HG03575 (cell line): Measurements from ENCODE around the gene NDUFS7.

Experiments
- ATAC-seq: cut with Tn5 transposase; IDR thresholded peaks from one replicate; pipeline ENCODE4 v1.9.1; 2021; ENCODE audit not compliant: unreplicated experiment, insufficient number of reproducible peaks, low FRiP score; ENCODE audit errors: extremely low read depth

The NDUFS7 gene

DNA sequence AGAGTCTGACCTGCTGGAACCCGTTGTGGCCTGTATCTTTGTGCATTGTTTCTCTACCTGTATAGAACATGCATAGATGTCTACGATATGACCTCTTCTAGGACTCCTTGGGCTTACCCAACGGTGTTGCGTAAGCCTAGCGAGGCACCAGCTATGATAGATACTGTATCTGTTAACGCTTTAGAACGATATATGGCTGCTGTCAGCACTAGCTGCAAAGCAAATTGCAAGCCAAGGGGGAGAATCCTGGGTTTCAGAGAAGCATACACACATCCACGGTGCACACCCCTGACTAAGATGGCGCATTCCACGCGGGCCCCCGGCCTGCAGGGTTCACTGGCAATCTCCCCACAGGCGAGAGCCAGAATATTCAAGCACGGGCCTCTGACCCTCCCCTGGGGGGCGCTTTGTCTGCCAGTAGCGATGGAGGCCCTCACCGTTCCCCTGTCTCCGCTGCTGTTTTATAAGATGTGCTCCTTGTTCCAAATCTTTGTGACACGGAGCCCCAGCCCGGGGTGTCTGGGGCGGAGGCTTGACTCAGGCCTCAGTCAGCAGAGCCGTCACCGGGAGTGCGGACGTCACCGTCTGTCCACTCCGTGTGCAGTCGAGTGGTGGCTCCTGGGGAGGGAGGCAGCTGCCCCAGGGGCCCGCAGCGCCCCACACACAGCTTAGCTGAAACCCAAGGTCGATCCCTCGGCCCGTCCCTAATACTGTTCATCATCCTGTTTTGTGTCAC is 41.6 kb downstream of the NDUFS7 start:
- no peak for ATAC-seq

- no peak for ATAC-seq
Measured at GRCh38 chr19:1425902-1426301, 42.2 kb downstream of the NDUFS7 start.

- ATAC-seq = no peak
Measured at GRCh38 chr19:1426736-1427135, 43.0 kb downstream of the NDUFS7 start.

DNA sequence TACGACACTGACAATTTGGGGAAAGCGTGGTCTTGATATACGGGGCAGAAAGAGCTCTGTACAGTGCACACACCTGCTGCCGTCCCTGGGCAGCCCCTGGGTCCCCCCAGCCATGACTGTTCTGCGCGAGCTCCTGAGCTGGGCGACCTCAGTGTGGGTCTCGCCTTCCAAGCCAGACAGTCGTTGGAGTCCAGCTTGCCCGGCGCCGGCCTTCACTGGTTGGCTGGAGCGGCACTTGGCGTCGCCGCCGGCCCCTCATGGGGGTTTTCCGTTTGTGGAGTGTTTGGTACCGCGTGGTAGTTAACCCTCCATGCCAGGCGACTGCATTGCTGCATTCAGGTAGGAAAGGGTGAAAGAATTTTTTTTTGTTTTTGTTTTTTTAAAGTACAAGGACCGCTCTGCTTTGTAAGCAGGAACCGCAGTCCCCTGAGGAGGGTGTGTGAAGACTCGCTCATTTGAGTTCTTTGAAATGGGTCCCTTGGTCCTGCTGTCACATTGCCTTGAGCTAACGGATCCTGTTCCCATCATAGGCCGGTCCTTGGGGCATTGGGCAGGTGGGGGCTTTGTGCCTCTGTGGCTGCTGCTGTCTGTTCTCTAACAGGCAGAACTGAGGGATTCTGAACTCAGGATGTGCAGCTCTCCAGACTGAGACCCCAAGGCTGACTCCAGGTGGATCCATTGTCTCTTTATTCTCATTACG is 43.7 kb downstream of the NDUFS7 start:
- ATAC-seq = no peak

GRCh38 chr19:1428738-1429391 is 45.2 kb downstream of the NDUFS7 start:
- no peak for ATAC-seq

GRCh38 chr19:1429750-1430149 is 46.0 kb downstream of the NDUFS7 start:
- no peak for ATAC-seq

DNA sequence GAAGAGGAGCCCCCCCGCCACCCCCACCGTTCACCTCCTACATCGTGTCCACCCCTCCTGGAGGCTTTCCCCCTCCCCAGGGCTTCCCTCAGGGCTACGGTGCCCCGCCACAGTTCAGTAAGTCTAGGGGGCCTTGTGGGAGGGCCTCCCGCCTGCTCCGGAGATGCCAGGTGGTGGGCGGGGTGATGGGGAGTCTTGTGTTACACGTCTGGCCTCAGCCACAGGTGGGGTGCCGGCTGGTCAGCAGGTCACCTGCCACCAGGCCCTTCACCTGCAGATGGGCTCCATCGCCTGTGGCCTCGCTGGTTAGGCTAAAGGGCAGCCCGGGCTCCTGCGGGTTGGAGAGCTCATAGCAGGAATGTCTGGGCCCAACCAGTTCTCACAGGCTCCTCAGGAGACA is 46.5 kb downstream of the NDUFS7 start:
- no peak for ATAC-seq

DNA sequence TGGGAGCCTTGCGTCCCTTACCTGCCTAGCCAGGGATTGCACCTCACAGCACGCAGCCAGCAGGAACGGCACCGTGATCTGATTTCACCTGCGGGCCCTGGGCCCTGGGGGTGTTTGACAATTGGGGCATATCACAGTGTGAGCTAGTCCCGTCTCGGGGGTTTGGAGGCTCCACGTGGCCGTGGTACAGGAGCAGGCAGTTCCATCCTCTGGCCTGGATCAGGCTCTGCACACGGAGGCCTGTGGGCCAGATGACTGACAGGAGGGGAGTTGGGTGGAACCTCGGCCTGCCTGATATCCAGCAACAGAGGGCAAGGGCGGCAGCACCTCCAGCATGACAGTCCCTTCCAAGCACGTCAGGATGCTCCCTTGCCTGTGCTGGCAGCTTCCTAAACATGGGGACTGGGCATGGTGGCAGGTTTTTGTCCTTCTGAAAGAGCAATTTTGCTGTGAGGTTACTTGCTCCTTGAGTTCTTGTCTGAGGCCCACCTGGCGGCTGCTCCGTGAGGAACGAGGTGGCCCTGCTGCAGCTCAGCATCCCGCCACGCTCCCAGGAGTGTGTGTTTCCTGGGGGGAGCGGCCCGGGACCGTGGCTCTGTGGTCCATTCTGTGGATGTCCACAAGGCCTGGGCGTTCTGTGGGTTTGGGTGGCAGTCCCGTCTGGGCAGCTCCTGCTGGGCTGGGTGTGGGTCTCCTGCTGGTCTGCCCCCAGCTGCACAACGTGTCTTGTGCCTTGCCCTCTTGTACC is 48.2 kb downstream of the NDUFS7 start:
- ATAC-seq = no peak

GRCh38 chr19:1432507-1432887 is 48.8 kb downstream of the NDUFS7 start:
- no peak for ATAC-seq

DNA sequence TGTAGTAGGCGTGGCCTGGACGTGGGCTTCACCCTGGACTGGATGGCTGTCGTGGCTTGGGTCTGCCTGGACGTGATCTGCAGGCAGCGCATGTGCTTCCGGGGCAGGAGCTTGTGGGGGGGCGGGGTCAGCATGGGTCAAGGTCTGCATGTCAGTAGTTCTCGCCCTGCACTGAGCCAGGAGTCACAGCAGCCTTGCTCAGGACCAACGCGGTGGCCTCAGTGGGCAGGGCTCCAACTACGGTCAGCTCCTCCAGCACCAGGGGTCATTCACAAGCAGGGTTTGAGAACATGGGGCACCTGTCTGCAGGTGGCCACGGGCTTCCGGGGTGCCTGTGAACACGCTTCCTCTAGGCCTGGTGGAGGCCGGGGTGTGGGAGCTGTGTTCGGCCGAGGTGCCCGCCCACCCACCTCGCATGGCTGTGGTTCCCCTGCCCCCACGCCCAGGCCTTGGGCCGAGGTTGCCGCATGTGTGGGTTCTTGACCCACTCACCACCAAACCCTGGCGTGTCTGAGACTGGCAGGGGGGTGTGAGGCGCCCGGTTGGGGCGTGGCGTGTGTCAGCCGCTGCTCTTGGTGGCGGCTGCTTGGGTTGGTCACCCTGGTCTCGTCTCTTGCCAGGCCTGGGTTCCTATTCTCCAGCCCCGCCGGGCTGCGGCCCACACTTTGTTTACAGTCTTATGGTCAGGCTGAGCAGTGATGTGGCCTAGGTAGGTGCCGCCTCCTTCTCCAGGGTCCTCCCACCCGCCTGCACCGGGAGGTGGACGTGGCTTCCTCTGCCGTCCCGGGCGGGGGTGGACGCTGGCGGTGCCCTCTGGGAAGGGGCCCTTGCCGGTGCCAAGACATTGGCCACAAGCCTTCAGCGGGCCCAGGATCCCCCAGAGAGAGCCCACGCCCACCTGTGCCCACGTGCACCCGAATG is 49.7 kb downstream of the NDUFS7 start:
- no peak for ATAC-seq

DNA sequence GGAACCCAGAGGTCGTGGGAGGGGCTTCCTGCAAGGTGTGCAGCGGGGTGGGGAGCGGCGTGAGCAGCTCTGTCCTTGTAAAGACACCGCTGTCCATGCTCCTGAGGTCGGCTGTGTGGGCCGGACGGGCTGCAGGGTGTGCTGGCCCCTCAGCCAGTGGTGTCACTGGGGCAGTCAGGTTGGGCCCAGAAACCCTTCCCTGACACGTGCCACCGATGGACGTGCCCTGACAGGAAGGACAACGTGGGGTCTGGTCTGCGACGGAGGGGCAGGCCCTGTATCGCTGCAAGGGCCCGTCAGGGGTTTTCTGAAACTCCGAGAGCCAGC is 50.3 kb downstream of the NDUFS7 start:
- no peak for ATAC-seq

- ATAC-seq = no peak
Measured at GRCh38 chr19:1434577-1435060, 50.9 kb downstream of the NDUFS7 start.

DNA sequence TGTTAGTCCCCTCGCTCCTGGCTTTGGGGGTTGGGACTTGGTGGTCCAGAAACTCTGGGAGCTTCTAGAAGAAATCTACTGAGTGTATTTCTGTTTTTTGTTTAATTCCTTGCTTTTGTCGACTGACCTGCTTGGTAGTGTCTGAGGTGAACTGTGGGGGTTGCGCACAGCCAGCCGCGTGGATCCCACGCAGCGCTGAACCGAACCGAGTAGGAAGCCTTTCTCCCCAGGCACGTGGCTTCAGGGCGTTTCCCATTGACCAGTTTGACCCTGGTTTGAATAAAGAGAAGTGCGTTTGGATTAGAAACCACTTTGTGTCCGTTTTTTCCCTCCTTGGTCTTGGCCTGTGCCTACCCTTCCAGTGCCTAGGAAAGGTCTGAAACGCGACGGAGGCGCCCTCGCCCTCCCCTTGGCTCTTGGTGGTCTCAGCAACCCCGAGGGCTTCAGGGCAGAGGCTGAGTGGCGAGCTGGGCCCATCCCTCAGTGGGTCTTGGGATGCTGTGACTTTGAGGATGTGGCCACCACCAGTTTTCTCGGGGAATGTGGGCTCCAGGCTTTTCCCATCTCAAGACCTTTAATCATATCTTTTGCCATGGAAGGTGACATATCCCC is 51.8 kb downstream of the NDUFS7 start:
- ATAC-seq = no peak

GRCh38 chr19:1437609-1438008 is 53.9 kb downstream of the NDUFS7 start:
- ATAC-seq = no peak

DNA sequence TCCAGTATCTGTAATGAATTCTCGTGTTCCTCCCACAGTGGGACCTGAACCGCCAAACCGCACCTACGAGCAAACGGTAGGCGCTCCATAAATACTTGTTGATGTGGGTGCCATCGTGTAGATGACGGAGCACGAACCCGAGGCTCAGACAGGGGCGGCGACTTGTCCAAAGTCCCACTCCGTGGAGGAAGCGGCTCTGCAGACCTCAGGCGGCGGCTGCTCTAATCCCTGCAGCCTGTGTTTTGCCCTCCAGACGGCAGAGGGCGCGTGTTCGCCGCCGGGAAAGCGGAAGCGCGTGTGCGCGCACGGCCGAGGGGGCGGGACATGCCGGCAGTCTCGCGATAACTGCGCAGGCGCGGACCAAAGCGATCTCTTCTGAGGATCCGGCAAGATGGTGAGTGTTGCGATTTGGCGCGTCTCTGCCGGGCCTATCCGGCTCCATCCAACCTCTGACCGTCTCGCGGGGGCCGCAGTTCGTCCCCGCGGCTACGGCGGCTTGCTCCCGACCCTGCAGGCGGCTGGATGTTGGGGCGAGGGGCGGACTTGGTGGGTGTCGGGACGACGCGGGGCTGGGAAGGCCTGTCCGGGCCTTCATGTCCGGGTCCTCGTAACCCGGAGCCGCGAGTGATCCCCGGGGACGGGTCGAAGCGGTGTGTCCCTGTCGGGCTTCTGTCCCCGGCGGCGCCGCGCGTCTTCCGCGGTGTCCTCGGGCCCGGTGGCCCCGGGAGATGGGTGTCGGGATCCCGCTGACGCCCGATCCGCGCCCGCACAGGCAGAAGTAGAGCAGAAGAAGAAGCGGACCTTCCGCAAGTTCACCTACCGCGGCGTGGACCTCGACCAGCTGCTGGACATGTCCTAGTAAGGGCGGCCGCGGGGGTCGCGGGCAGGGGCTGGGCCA is 54.6 kb downstream of the NDUFS7 start, which contains the start of gene RPS15:
TSS of gene RPS15 (plus strand) at position 362 of the 898 bp plus-strand sequence. CDS start at position 392, 30 bp downstream.
- ATAC-seq = no peak

DNA sequence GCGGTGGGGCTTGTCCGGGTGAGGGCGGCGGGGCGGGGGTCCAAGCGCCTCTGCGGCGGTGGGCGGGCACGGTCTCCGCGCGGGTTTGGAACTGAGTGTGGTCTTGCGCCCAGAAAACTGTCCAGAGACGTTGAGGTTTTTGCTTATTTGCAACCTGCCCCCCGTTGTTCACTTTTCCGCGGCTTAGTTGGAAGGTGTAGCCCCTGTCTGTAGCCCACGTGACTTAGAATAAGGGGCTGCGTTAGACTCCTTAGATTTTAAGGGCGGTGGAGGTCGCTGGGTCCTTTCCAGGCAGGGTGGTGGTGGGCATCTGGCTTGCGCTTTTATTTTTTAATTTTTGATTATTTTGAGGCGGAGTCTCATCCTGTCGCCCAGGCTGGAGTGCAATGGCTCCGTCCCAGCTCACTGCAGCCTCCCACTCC is 55.2 kb downstream of the NDUFS7 start:
- ATAC-seq = no peak
